SK-N-SH (cell line): Measurements from ENCODE around the gene PRKX. TPM values are rescaled to one million over a fixed set of nuclear protein-coding genes. Genes with fewer than 3 reads are reported as not detected.

ENCODE experiments used
- CTCF ChIA-PET: fragments of 300-600, 350-600 bp; formaldehyde crosslinking; extraction: SDS; loops from one replicate; lab custom pipeline; 2021; lab: Yijun Ruan, JAX
- POLR2A ChIA-PET: fragments of 350-600 bp; sonication (Branson Sonifier 250); formaldehyde crosslinking; extraction: SDS; loops from one replicate; lab custom pipeline; 2020; ENCODE audit warnings: antibody characterized with exemption, inconsistent platforms; lab: Yijun Ruan, JAX
- DNase-seq: peaks from one replicate; pipeline ENCODE4 v3.0.0; 2012
- H2AFZ ChIP-seq: fragments of 200-600 bp; sonication (generic); 2 replicates; pipeline ENCODE4 v1.8.1; 2016; ENCODE audit warnings: antibody characterized with exemption, mild to moderate bottlenecking, low read depth
- H3F3A ChIP-seq: fragments of 200-600 bp; sonication (generic); replicated peaks from 2 replicates; pipeline ENCODE3; 2016; ENCODE audit warnings: antibody characterized with exemption, mild to moderate bottlenecking; ENCODE audit not compliant: insufficient read depth
- H3K27ac ChIP-seq, 2 experiments: fragments of 200-500 bp in 1 of 2; fragments of 200-600 bp in 1 of 2; sonication (Bioruptor generic) in 1 of 2; sonication (generic), shearing (Covaris generic) in 1 of 2; 2 replicates each; pipeline versions ENCODE4 v1.5.1 to v1.6.1; 2014 to 2016; ENCODE audit warnings: low read depth in 2 of 2, inconsistent platforms in 1 of 2, low read length in 1 of 2, mild to moderate bottlenecking in 1 of 2, mixed read lengths in 1 of 2
- H3K27me3 ChIP-seq: fragments of 200-600 bp; sonication (generic), shearing (Covaris generic); 2 replicates; pipeline ENCODE4 v1.6.1; 2016; ENCODE audit warnings: mixed run types; ENCODE audit not compliant: insufficient read depth
- H3K36me3 ChIP-seq, 2 experiments: fragments of 200-500 bp in 1 of 2; fragments of 200-600 bp in 1 of 2; sonication (Bioruptor generic) in 1 of 2; sonication (generic) in 1 of 2; replicated peaks in 1 of 2; 2 replicates each; pipeline versions ENCODE3 to v1.5.1; 2014 to 2016; ENCODE audit warnings: low read length in 1 of 2, mild to moderate bottlenecking in 1 of 2; ENCODE audit not compliant: insufficient read depth in 2 of 2, control insufficient read depth in 1 of 2
- H3K4me1 ChIP-seq, 2 experiments: fragments of 200-500 bp in 1 of 2; fragments of 200-600 bp in 1 of 2; sonication (Bioruptor generic) in 1 of 2; sonication (generic), shearing (Covaris generic) in 1 of 2; 2 replicates each; pipeline versions ENCODE4 v1.5.1 to v1.6.1; 2014 to 2016; ENCODE audit warnings: low read depth in 1 of 2, low read length in 1 of 2, mixed run types in 1 of 2; ENCODE audit not compliant: insufficient read depth in 2 of 2, control insufficient read depth in 1 of 2
- H3K4me2 ChIP-seq: fragments of 200-600 bp; sonication (generic), shearing (Covaris generic); 2 replicates; pipeline ENCODE4 v1.6.1; 2017; ENCODE audit warnings: mixed run types
- H3K4me3 ChIP-seq, 2 experiments: fragments of 200-500 bp in 1 of 2; fragments of 200-600 bp in 1 of 2; sonication (Bioruptor generic) in 1 of 2; sonication (generic), shearing (Covaris generic) in 1 of 2; 2 replicates each; pipeline versions ENCODE4 v1.5.1 to v1.8.1; 2014 to 2016; ENCODE audit warnings: low read depth in 2 of 2, inconsistent platforms in 1 of 2, low read length in 1 of 2, mild to moderate bottlenecking in 1 of 2, mixed read lengths in 1 of 2, moderate library complexity in 1 of 2
- H3K79me2 ChIP-seq: fragments of 200-600 bp; sonication (generic); 2 replicates; pipeline ENCODE4 v1.8.1; 2017; ENCODE audit warnings: mild to moderate bottlenecking; ENCODE audit not compliant: insufficient read depth
- H3K9ac ChIP-seq: fragments of 200-600 bp; sonication (generic); 2 replicates; pipeline ENCODE4 v1.6.1; 2017; ENCODE audit warnings: mixed run types
- H3K9me2 ChIP-seq: fragments of 200-600 bp; sonication (generic); 2 replicates; pipeline ENCODE4 v1.6.1; 2017; ENCODE audit warnings: mixed run types
- H3K9me3 ChIP-seq: fragments of 200-600 bp; sonication (generic); 2 replicates; pipeline ENCODE4 v1.6.1; 2017; ENCODE audit warnings: mixed run types, mild to moderate bottlenecking, moderate library complexity
- H4K20me1 ChIP-seq: fragments of 200-600 bp; sonication (generic); 2 replicates; pipeline ENCODE4 v1.6.1; 2017; ENCODE audit warnings: mild to moderate bottlenecking, mixed run types; ENCODE audit not compliant: insufficient read depth
- EP300 ChIP-seq, 2 experiments: IDR thresholded peaks; 2 replicates each; pipeline versions ENCODE4 v1.4.0 to v1.6.1; 2012; ENCODE audit warnings: borderline replicate concordance in 1 of 2, low read depth in 1 of 2, low read length in 1 of 2
- FOXJ3 ChIP-seq: sonication (generic); formaldehyde crosslinking; IDR thresholded peaks from 2 replicates; pipeline ENCODE4 v1.5.1; 2020; ENCODE audit warnings: mild to moderate bottlenecking, missing genetic modification reagents
- MXI1 ChIP-seq: IDR thresholded peaks from 2 replicates; pipeline ENCODE4 v1.6.1; 2012; ENCODE audit warnings: mild to moderate bottlenecking, low read depth, low read length, improper control_type of control experiment
- REST ChIP-seq: IDR thresholded peaks from 2 replicates; pipeline ENCODE4 v1.6.1; 2012; ENCODE audit warnings: mild to moderate bottlenecking, low read depth, low read length, moderate library complexity
- RFX5 ChIP-seq: IDR thresholded peaks from 2 replicates; pipeline ENCODE4 v1.6.1; 2012; ENCODE audit warnings: mild to moderate bottlenecking, improper control_type of control experiment, low read length
- RXRA ChIP-seq: IDR thresholded peaks from 2 replicates; pipeline ENCODE4 v1.4.0; 2012; ENCODE audit warnings: low read depth, mild to moderate bottlenecking, borderline replicate concordance
- TEAD4 ChIP-seq: IDR thresholded peaks from 2 replicates; pipeline ENCODE4 v1.4.0; 2012; ENCODE audit warnings: mild to moderate bottlenecking, borderline replicate concordance; ENCODE audit not compliant: insufficient read depth
- ZBTB33 ChIP-seq: IDR thresholded peaks from 2 replicates; pipeline ENCODE4 v1.4.0; 2012; ENCODE audit warnings: low read depth, borderline replicate concordance
- WGBS: methylation state at CpG from one replicate; pipeline ENCODE4 v1.1.6; 2017; ENCODE audit warnings: low lambda C conversion rate; 5-methylcytosine and 5-hydroxymethylcytosine counted together
- polyA plus RNA-seq, 3 experiments: library from polyadenylated mRNA; depleted of rRNA; stranded (reverse); fragments of >200 nt; gene quantifications; 2 replicates each; pipeline ENCODE4 v1.2.3, GENCODE V29; 2012
- TF ChIP-seq, protein P1 (sequence below): IDR thresholded peaks from 2 replicates; pipeline ENCODE4 v1.4.0; 2012; ENCODE audit warnings: low read depth
- TF ChIP-seq, protein P2 (sequence below): IDR thresholded peaks from 2 replicates; pipeline ENCODE4 v1.4.0; 2012; ENCODE audit warnings: low read depth, borderline replicate concordance

PRKX gene
- polyA plus RNA-seq, 1 of the 3 experiments (the other 2 are of a cell fraction) = 6.5 TPM

DNA sequence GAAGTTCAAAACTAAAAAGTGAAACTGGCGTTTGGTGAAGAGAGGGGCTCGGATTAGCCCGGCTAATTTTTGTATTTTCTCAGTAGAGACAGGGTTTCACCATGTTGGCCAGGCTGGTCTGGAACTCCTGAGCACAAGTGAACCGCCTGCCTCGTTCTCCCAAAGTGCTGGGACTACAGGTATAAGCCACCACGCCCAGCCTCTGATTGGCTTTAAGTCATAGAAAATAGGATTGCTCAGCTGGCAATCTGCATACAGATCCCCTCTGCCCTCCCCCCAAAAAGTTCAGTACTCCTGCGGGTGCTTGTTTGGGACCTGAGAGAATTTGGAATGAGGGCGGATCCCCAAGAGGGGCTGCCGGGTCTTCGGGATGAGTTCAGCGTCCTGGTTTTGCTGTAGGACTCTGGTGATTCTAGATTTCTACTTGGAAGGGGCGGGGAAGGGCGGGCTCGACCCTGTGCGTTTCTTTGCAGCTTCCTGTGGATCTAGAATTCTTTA is 537 bp upstream of the PRKX start:
- Histone ChIP-seq H3K79me2 (peaks cover 11% of the 10 kb centered on the region), H2AFZ (peak overlapping the region; percentile 92), H3K27ac (no peak overlapping the region), H3K36me3 (no peaks in the 10 kb centered on the region), H3K9me2 (no peaks in the 10 kb centered on the region)
- CTCF ChIA-PET = no interaction called here
- TF ChIP-seq FOXJ3 (CRISPR knock-in tag) (no peak), REST (no peak), RFX5 (no peak), TEAD4 (no peak), ZBTB33 (no peak), RXRA (no peak), EP300 (IDR thresholded peaks at IDR 0.05; ENCODE audit: borderline replicate concordance in 1 of 2, low read depth in 1 of 2, low read length in 1 of 2) (no peak), MXI1 (no peak)
- TF ChIP-seq, protein P1, sequence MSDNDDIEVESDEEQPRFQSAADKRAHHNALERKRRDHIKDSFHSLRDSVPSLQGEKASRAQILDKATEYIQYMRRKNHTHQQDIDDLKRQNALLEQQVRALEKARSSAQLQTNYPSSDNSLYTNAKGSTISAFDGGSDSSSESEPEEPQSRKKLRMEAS = no peak
- TF ChIP-seq, protein P2, sequence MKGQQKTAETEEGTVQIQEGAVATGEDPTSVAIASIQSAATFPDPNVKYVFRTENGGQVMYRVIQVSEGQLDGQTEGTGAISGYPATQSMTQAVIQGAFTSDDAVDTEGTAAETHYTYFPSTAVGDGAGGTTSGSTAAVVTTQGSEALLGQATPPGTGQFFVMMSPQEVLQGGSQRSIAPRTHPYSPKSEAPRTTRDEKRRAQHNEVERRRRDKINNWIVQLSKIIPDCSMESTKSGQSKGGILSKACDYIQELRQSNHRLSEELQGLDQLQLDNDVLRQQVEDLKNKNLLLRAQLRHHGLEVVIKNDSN = no peak
- TF ChIP-seq, all 33 proteins: peak for 0
- Histone ChIP-seq H3K4me1 (no peaks in the 10 kb centered on the region; a peak in 1 of 4 replicates), H4K20me1 (no peaks in the 10 kb centered on the region), H3F3A (no peaks in the 10 kb centered on the region), H3K9ac (peak overlapping the region; percentile 61; the same call in 1 of the 2 replicates), H3K9me3 (no peaks in the 10 kb centered on the region), H3K4me3 (peak overlapping the region; percentile 65 to 66), H3K27me3 (peaks cover 15% of the 10 kb centered on the region; the same call in 1 of the 2 replicates), H3K4me2 (peak overlapping the region; percentile 81)
- WGBS = 22% methylated on average over 12 of the region's 15 CpGs
- DNase-seq = peak; percentile 23
- POLR2A ChIA-PET = no interaction called here
